BLaER1 treated with 17β-estradiol and CSF1 and Interleukin-3, amounts not matched to agents 10 nM and 100 nM (cell line): ENCODE results near the gene FRAS1.
"Not testable (repeated sequence)": the region's sequence is repeated elsewhere in the genome, so short reads cannot be mapped to it uniquely, and the experiment has no call there.

Source experiments
- H3K27ac ChIP-seq, 11 experiments: shearing (Covaris generic); formaldehyde crosslinking; 2 replicates each; pipeline ENCODE4 v1.8.1; 2022
- H3K27me3 ChIP-seq, 11 experiments: shearing (Covaris generic); formaldehyde crosslinking; 2 replicates each; pipeline ENCODE4 v1.8.1; 2022
- H3K36me3 ChIP-seq, 11 experiments: shearing (Covaris generic); formaldehyde crosslinking; 2 replicates each; pipeline ENCODE4 v1.8.1; 2022
- H3K4me1 ChIP-seq, 10 experiments: shearing (Covaris generic); formaldehyde crosslinking; 2 replicates each; pipeline ENCODE4 v1.8.1; 2022
- H3K4me2 ChIP-seq, 11 experiments: shearing (Covaris generic); formaldehyde crosslinking; 2 replicates each; pipeline ENCODE4 v1.8.1; 2022
- H3K4me3 ChIP-seq, 10 experiments: shearing (Covaris generic); formaldehyde crosslinking; 2 replicates each; pipeline ENCODE4 v1.8.1; 2022
- H3K9ac ChIP-seq, 11 experiments: shearing (Covaris generic); formaldehyde crosslinking; 2 replicates each; pipeline ENCODE4 v1.8.1; 2022
- H3K9me3 ChIP-seq, 11 experiments: shearing (Covaris generic); formaldehyde crosslinking; replicated peaks in 1 of 11; 2 replicates each; pipeline ENCODE4 v1.8.1; 2022
- H4K20me1 ChIP-seq, 11 experiments: shearing (Covaris generic); formaldehyde crosslinking; 2 replicates each; pipeline ENCODE4 v1.8.1; 2022
- Cebpa-rat ChIP-seq, 11 experiments: shearing (Covaris generic); IDR thresholded peaks; 2 replicates each; pipeline ENCODE4 v1.8.1; 2022

Gene FRAS1

DNA sequence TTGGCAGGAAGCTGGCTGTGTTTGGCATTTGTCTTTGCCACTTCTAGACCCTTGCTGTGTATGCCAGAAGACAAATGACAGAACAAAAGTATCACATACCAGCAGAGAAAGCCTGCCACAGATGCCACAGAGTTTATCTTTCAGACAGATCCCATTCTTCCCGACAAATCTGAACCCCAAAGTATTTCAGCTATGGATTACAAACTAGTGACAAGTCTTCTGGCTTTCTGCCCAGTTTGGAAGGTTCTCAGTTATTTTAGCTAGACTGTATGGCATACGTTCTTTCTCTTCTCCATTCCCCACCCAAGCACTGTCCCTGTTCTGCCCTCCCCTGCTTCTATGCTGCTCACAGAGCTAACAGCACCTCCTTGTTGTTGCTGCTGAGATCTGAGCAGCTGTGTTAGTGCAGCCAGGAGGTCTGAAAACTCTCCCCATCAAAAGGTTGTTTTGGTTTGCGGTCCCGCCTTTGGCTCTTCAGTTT lies 236.7 kb downstream of the FRAS1 start:
- no peak overlapping the region for H3K27ac ChIP-seq
- H3K36me3 ChIP-seq: no peaks in the 10 kb centered on the region
- peaks cover 10 to 23% (median 14%) of the 10 kb centered on the region in 10 experiments; a peak in 18 of 20 replicates for H3K4me1 ChIP-seq
- no peak for TF ChIP-seq Cebpa-rat (IDR thresholded peaks at IDR 0.05)
- no peak overlapping the region for H3K4me3 ChIP-seq
- H3K9ac ChIP-seq: no peak overlapping the region
- no peak overlapping the region for H3K4me2 ChIP-seq
- H3K9me3 ChIP-seq: no peaks in the 10 kb centered on the region
- H3K27me3 ChIP-seq: no peaks in the 10 kb centered on the region
- no peaks in the 10 kb centered on the region for H4K20me1 ChIP-seq

DNA sequence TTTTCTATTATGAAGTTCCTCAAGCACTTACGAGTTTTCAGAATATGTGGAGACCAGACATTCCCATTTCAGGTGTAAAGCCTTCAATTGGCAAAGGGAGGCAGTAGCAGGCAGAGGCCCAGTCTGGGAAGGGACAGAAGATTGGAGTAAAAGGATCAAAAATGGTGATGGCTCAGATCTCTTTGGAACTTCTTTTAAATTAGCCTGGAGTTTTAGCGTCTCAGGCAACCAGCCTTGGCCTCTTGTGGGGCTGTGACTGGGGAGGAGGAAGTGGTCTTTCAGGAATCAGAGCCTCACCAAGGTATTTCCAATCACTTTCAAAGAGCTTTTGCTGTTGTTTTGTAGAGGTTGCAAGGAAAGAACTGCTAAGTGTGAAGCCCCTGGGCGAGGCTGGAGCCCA lies 239.1 kb downstream of the FRAS1 start:
- Histone ChIP-seq H3K9ac (no peak overlapping the region), H3K36me3 (no peaks in the 10 kb centered on the region), H4K20me1 (no peaks in the 10 kb centered on the region), H3K4me1 (peaks cover 10 to 25% (median 14%) of the 10 kb centered on the region in 10 experiments; a peak in 18 of 20 replicates), H3K4me3 (no peak overlapping the region), H3K9me3 (no peaks in the 10 kb centered on the region), H3K27me3 (no peaks in the 10 kb centered on the region), H3K4me2 (peak overlapping the region in 7 of 11 experiments; percentile 28 to 60 (median 41); a peak in 13 of 22 replicates), H3K27ac (no peak overlapping the region)
- TF ChIP-seq Cebpa-rat (IDR thresholded peaks at IDR 0.05): no peak

DNA sequence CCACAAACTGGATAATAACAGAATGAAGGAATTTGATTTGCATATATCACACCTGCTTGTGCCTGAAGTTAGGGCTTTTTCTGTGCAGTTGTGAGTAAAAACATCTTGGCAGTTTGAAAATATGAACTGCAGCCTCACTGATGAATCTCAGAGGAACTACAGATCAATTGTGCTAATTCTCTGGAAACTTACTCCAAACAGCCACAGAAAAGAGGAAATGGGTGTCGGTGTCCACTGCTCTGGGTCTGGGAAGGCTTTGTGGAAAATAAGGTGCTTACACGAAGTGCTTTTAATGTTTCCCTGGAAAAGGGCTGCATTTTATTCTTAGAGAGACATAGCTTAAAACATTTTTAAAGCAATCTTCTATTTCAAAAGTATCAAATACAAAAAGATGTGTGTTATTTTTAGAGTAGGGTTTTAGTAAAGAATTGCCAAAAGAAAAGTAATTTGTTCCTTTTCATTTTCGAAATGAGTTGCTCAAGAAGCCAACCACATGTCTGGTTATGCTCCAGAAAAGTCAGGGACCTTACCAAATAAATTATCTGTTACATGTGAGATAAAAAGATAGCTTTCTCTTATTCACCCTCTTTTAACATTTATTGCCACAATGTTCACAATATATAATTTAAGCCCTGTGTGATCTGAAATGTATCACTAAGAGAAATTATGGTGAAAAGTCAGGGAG lies 240.1 kb downstream of the FRAS1 start:
- Histone ChIP-seq H3K27ac (peak overlapping the region in 1 of 11 experiments; percentile 2; a peak in 1 of 22 replicates), H3K4me1 (peaks cover 10 to 25% (median 14%) of the 10 kb centered on the region in 10 experiments; a peak in 18 of 20 replicates), H3K9me3 (no peaks in the 10 kb centered on the region), H3K4me3 (no peak overlapping the region), H3K36me3 (no peaks in the 10 kb centered on the region), H3K9ac (no peak overlapping the region), H3K4me2 (peak overlapping the region; percentile 2 to 60 (median 41); a peak in 18 of 22 replicates), H3K27me3 (no peaks in the 10 kb centered on the region), H4K20me1 (no peaks in the 10 kb centered on the region)
- no peak for TF ChIP-seq Cebpa-rat (IDR thresholded peaks at IDR 0.05)

DNA sequence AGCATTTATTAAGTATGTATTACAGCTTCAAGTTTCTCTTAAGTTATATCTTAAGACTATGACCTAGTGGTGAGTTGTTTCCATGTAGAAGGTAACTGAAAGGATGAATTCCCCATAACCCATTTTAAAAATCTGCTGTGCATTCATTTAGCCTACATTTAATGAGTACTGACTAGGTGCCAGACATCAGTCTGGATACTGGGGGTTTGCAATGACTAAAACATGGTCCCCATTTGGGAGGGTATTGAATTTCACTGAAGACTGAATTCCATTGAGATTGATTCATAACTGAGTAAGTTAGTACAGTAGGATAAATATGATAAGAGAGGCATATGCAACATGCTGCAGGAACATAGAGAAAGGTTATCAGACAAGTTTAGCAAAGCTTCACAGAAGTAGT lies 241.5 kb downstream of the FRAS1 start:
- no peaks in the 10 kb centered on the region for H4K20me1 ChIP-seq
- no peaks in the 10 kb centered on the region for H3K9me3 ChIP-seq
- peaks cover 10 to 25% (median 14%) of the 10 kb centered on the region in 10 experiments; a peak in 18 of 20 replicates for H3K4me1 ChIP-seq
- H3K9ac ChIP-seq: no peak overlapping the region
- H3K4me2 ChIP-seq: no peak overlapping the region
- no peak overlapping the region for H3K27ac ChIP-seq
- H3K27me3 ChIP-seq: no peaks in the 10 kb centered on the region
- H3K36me3 ChIP-seq: no peaks in the 10 kb centered on the region
- H3K4me3 ChIP-seq: no peak overlapping the region
- no peak for TF ChIP-seq Cebpa-rat (IDR thresholded peaks at IDR 0.05)

DNA sequence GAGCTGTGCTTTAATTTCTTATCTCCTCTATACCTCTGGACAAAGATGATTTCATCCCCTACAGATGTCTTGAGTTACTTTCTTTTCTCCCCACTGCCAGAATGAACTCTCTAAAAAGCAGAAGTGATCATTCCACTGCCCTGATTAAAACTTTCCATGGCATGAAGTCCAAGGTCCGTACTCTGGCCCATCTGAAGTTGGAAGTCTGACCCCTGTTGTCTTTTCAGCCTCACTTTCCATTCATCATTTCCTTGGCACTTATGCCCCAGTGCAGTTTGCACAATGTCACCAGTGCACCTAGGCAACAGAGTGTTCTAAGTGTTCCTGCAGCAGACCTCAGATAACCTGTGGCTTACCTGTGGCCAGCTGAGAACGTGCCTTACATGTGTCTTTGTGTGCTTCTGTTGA lies 242.4 kb downstream of the FRAS1 start:
- 0 out of 22 replicates have a peak overlapping the region, but pooled peaks of 1 of the 11 experiments have one; percentile 15 for H3K4me2 ChIP-seq
- no peaks in the 10 kb centered on the region for H3K27me3 ChIP-seq
- TF ChIP-seq Cebpa-rat (IDR thresholded peaks at IDR 0.05): no peak
- H4K20me1 ChIP-seq: no peaks in the 10 kb centered on the region
- H3K27ac ChIP-seq: no peak overlapping the region
- H3K4me1 ChIP-seq: peaks cover 10 to 25% (median 14%) of the 10 kb centered on the region in 10 experiments; a peak in 18 of 20 replicates
- H3K36me3 ChIP-seq: no peaks in the 10 kb centered on the region
- H3K4me3 ChIP-seq: no peak overlapping the region
- no peak overlapping the region for H3K9ac ChIP-seq
- H3K9me3 ChIP-seq: no peaks in the 10 kb centered on the region

DNA sequence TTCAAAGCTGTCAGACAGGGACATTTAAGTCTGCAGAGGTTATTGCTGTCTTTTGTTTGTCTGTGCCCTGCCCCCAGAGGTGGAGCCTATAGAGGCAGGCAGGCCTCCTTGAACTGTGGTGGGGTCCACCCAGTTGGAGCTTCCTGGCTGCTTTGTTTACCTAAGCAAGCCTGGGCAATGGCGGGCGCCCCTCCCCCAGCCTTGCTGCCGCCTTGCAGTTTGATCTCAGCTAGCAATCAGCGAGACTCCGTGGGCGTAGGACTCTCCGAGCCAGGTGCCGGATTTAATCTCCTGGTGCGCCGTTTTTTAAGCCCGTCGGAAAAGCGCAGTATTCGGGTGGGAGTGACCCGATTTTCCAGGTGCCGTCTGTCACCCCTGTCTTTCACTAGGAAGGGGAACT lies 250.1 kb downstream of the FRAS1 start:
- H3K27ac ChIP-seq, H4K20me1 ChIP-seq, H3K36me3 ChIP-seq, H3K4me3 ChIP-seq, H3K27me3 ChIP-seq, H3K9ac ChIP-seq, H3K4me2 ChIP-seq, H3K4me1 ChIP-seq: not testable (repeated sequence)
- peaks cover 0 to 12% (median 0%) of the 10 kb centered on the region in 11 experiments; a peak in 5 of 22 replicates for H3K9me3 ChIP-seq

DNA sequence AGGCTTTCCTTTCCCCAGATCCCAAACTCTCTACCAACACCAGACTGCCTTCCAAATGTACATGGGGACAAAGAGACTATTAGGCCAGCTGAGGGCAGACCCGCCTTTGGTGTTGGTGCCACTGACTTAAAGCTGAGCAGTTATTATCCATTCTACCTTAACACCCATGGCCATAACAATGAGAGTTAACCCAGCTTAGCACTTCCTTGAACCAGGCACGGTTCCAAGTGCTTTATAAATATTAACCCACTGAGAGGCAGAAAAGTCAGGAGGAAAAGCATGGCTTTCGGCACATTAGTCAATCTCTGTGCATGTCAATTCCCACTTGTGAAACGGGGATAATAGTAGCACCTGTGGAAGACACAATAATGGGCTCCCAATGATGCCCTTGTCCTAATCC lies 251.4 kb downstream of the FRAS1 start:
- no peak overlapping the region for H3K9ac ChIP-seq
- no peaks in the 10 kb centered on the region for H4K20me1 ChIP-seq
- peaks cover 0 to 12% (median 0%) of the 10 kb centered on the region in 11 experiments; a peak in 5 of 22 replicates for H3K9me3 ChIP-seq
- no peaks in the 10 kb centered on the region for H3K36me3 ChIP-seq
- no peak overlapping the region for H3K4me2 ChIP-seq
- H3K4me1 ChIP-seq: peaks cover 6 to 13% (median 12%) of the 10 kb centered on the region in 10 experiments; a peak in 15 of 20 replicates
- no peaks in the 10 kb centered on the region for H3K27me3 ChIP-seq
- no peak overlapping the region for H3K4me3 ChIP-seq
- no peak for TF ChIP-seq Cebpa-rat (IDR thresholded peaks at IDR 0.05)
- H3K27ac ChIP-seq: no peak overlapping the region

DNA sequence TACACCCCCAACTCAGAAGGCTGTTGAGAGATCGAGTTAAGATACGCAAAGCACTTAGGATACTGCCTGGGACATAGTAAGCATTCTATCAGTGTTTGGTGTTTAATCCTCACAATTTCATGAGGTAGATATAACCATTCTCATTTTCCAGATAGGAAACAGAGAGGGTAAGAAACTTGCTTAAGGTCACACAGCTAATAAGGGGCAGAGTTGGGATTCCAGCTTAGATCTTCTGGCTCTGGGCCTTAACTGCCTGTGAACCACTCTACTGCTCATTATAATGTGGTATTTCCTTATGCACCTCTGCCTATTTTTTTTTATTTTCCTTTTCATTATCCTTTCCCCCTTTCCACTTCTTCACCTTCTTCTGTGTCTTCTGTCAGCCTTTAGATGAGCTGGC lies 252.2 kb downstream of the FRAS1 start:
- no peak overlapping the region for H3K4me3 ChIP-seq
- H3K36me3 ChIP-seq: no peaks in the 10 kb centered on the region
- no peak overlapping the region for H3K27ac ChIP-seq
- no peak overlapping the region for H3K4me2 ChIP-seq
- H3K27me3 ChIP-seq: no peaks in the 10 kb centered on the region
- peaks cover 0 to 12% (median 0%) of the 10 kb centered on the region in 11 experiments; a peak in 5 of 22 replicates for H3K9me3 ChIP-seq
- TF ChIP-seq Cebpa-rat (IDR thresholded peaks at IDR 0.05): no peak
- peaks cover 6 to 22% (median 18%) of the 10 kb centered on the region in 10 experiments; a peak in 16 of 20 replicates for H3K4me1 ChIP-seq
- H4K20me1 ChIP-seq: no peaks in the 10 kb centered on the region
- no peak overlapping the region for H3K9ac ChIP-seq

DNA sequence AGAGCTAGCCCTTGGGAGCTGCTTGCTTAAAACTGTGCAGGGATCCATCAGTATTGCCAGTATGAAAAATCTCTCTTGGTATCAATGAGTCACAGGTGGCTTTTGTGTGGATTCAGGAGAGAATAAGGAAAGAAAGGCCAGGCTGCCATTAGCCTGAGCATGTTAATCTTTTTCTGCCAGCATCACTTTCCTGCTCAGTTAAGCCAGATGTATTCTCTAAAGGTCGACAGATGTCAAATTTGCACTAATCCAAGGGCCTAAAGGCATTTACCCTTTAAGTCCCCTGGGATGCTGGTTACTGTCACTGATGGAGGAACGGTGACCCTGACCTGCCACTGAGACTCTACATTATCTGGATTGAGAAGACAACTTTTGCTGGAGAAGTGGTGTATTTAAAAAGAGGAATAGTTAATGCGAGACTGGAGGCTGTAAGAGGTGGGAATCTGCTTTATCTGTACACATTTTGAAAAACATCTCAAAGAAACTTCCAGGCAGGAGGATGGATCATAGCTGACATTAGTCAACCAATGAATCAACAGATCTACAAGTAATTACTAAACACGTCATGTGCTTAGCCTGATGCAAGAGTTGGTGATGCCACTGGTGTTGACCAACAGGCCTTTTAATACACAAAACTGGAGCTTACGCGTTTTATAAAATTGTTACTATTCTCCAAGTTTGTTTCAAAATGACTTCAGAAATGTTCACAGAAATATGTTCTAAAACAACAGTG lies 253.1 kb downstream of the FRAS1 start:
- no peaks in the 10 kb centered on the region for H3K27me3 ChIP-seq
- no peaks in the 10 kb centered on the region for H4K20me1 ChIP-seq
- no peaks in the 10 kb centered on the region for H3K36me3 ChIP-seq
- H3K4me1 ChIP-seq: peaks cover 6 to 24% (median 18%) of the 10 kb centered on the region in 10 experiments; a peak in 16 of 20 replicates
- no peak overlapping the region for H3K9ac ChIP-seq
- no peak overlapping the region for H3K27ac ChIP-seq
- H3K9me3 ChIP-seq: peaks cover 0 to 12% (median 0%) of the 10 kb centered on the region in 11 experiments; a peak in 5 of 22 replicates
- TF ChIP-seq Cebpa-rat (IDR thresholded peaks at IDR 0.05): no peak
- no peak overlapping the region for H3K4me2 ChIP-seq
- no peak overlapping the region for H3K4me3 ChIP-seq
